HepG2 (cell line): ENCODE data around the gene IHH. TPM values are rescaled to one million over a fixed set of nuclear protein-coding genes. Genes with fewer than 3 reads are reported as not detected.

Experiments used
- AGO2 ChIP-seq: fragments of 200-400 bp; formaldehyde crosslinking; optimal IDR thresholded peaks from 2 replicates; pipeline ENCODE3; 2017; ENCODE audit warnings: mild to moderate bottlenecking, low read depth, low read length, moderate library complexity
- CEBPG ChIP-seq: IDR thresholded peaks from 2 replicates; pipeline ENCODE4 v1.6.1; 2016
- CHD2 ChIP-seq: IDR thresholded peaks from 2 replicates; pipeline ENCODE4 v1.6.1; 2011; ENCODE audit warnings: low read depth, low read length, improper control_type of control experiment
- GATA4 ChIP-seq: sonication (generic); IDR thresholded peaks from 2 replicates; pipeline ENCODE4 v1.6.1; 2016; ENCODE audit warnings: antibody characterized with exemption, low read depth, borderline replicate concordance
- GATAD1 ChIP-seq: IDR thresholded peaks from 2 replicates; pipeline ENCODE4 v1.6.1; 2016; ENCODE audit warnings: missing genetic modification reagents, missing compliant biosample characterization
- HOXA7 ChIP-seq: sonication (generic); formaldehyde crosslinking; IDR thresholded peaks from 2 replicates; pipeline ENCODE4 v1.8.1; 2022; ENCODE audit warnings: mild to moderate bottlenecking, missing genetic modification reagents, moderate library complexity
- NFKB2 ChIP-seq: sonication (generic); formaldehyde crosslinking; IDR thresholded peaks from 2 replicates; pipeline ENCODE4 v1.4.0; 2020; ENCODE audit warnings: missing genetic modification reagents, borderline replicate concordance
- SCMH1 ChIP-seq: sonication (generic); formaldehyde crosslinking; IDR thresholded peaks from 2 replicates; pipeline ENCODE4 v1.9.0; 2021; ENCODE audit warnings: missing genetic modification reagents, mild to moderate bottlenecking, borderline replicate concordance
- TBX2 ChIP-seq: sonication (generic); formaldehyde crosslinking; IDR thresholded peaks from 2 replicates; pipeline ENCODE4 v1.5.0; 2020; ENCODE audit warnings: missing genetic modification reagents, mild to moderate bottlenecking, borderline replicate concordance
- TGIF2 ChIP-seq: IDR thresholded peaks from 2 replicates; pipeline ENCODE4 v1.6.1; 2016; ENCODE audit warnings: control low read depth, missing compliant biosample characterization
- ZFYVE20 ChIP-seq: sonication (generic); formaldehyde crosslinking; IDR thresholded peaks from 2 replicates; pipeline ENCODE4 v1.8.0; 2023; ENCODE audit warnings: low read depth, mild to moderate bottlenecking, moderate library complexity, missing genetic modification reagents, borderline replicate concordance
- ZNF296 ChIP-seq: sonication (generic); formaldehyde crosslinking; conservative IDR thresholded peaks from 2 replicates; pipeline ENCODE4 v1.5.0; 2020; ENCODE audit warnings: mild to moderate bottlenecking, missing genetic modification reagents
- ZNF317 ChIP-seq: sonication (generic); formaldehyde crosslinking; IDR thresholded peaks from 2 replicates; pipeline ENCODE4 v1.5.0; 2020; ENCODE audit warnings: mild to moderate bottlenecking, missing genetic modification reagents
- ZNF446 ChIP-seq: sonication (generic); formaldehyde crosslinking; IDR thresholded peaks from 2 replicates; pipeline ENCODE4 v1.5.0; 2020; ENCODE audit warnings: mild to moderate bottlenecking, missing genetic modification reagents
- ZNF660 ChIP-seq: sonication (generic); formaldehyde crosslinking; IDR thresholded peaks from 2 replicates; pipeline ENCODE4 v1.5.1; 2020; ENCODE audit warnings: mild to moderate bottlenecking, low read depth, missing genetic modification reagents, borderline replicate concordance
- ZNF720 ChIP-seq: sonication (generic); formaldehyde crosslinking; IDR thresholded peaks from 2 replicates; pipeline ENCODE4 v1.4.0; 2020; ENCODE audit warnings: missing genetic modification reagents
- polyA plus RNA-seq, 8 experiments: library from polyadenylated mRNA; depleted of rRNA in 3 of 8; stranded (reverse) in 7 of 8; unstranded in 1 of 8; fragments of >200 nt; fragmentation: Illumina TruSeq in 4 of 8; extraction: Trizol in 4 of 8; gene quantifications; 2 replicates each; pipeline versions ENCODE4 v1.2.1 to v1.2.3, GENCODE V29; 2011 to 2016; ENCODE audit warnings: low read depth in 4 of 8, missing spikeins in 1 of 8, mixed read lengths in 1 of 8; ENCODE audit not compliant: insufficient read depth in 1 of 8
- total RNA-seq, 5 experiments: library from RNA; depleted of rRNA; stranded (reverse); fragments of >200 nt; fragmentation: Illumina TruSeq; extraction: Trizol; gene quantifications; 2 replicates each; pipeline ENCODE4 v1.2.3, GENCODE V29; 2016; ENCODE audit warnings: low read depth in 1 of 5
- TF ChIP-seq, protein P1 (sequence below): sonication (generic); formaldehyde crosslinking; IDR thresholded peaks from 2 replicates; pipeline ENCODE4 v1.4.0; 2020; ENCODE audit warnings: mild to moderate bottlenecking, missing genetic modification reagents
- TF ChIP-seq, protein P2 (sequence below): IDR thresholded peaks from 2 replicates; pipeline ENCODE4 v1.6.1; 2016; ENCODE audit warnings: mild to moderate bottlenecking, missing biosample characterization, missing genetic modification reagents
- TF ChIP-seq, protein P3 (sequence below): sonication (generic); formaldehyde crosslinking; IDR thresholded peaks from 2 replicates; pipeline ENCODE4 v1.4.0; 2020; ENCODE audit warnings: missing genetic modification reagents
- TF ChIP-seq, protein P4 (sequence below): IDR thresholded peaks from 2 replicates; pipeline ENCODE4 v1.6.1; 2012; ENCODE audit warnings: low read depth, low read length, improper control_type of control experiment
- TF ChIP-seq, protein P5 (sequence below): sonication (generic); formaldehyde crosslinking; IDR thresholded peaks from 2 replicates; pipeline ENCODE4 v1.4.0; 2020; ENCODE audit warnings: missing genetic modification reagents
- TF ChIP-seq, protein P6 (sequence below): IDR thresholded peaks from 2 replicates; pipeline ENCODE4 v1.6.1; 2012; ENCODE audit warnings: low read length, improper control_type of control experiment

IHH gene
- total and polyA plus RNA-seq, 2 of the 13 experiments (the other 11 are each of a cell fraction or from before 2014, with no cell fraction given): 0.42 TPM; not detected in 1

DNA sequence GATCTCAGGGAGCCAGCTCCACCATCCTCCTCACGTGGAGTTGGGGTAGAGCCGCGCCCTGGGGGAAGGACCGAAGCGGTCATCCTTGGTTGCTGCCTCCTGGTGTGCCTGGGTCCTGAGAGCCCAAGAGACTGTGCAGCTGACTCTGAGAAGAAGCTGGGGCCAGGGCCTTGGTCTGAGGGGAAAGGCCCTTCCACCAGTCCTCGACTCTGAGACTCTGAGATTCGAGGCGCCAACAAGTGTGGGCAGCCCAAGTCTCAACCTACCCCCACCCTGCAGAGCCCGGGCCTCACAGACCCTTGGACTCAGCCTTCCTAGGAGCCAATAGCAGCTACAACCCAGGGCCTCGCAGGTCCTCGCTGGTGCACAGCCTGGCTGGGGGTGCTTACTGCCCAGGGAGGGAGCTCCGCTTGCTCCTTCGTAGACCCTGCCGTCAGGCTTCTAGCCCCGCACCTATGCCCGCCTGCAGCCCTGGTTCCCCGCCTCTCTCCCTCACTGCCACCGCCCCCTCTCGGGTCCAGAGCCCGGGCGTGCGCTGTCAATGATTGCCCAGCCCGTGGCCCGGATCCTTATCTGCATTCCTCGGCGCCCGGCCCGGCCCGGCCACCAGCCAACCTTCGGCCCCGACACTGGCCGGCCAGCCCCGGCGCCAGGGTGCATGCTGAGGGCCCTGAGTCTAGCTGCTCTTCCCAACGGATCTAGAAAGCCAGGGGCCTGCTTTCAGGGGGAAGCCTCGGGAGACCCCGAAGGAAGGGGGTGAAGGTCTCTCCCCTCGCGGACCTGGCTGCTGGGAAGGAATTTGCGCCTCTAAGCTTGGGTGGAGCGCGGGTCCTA is 2.0 kb downstream of the IHH start (continued):
- TF ChIP-seq, protein P1, sequence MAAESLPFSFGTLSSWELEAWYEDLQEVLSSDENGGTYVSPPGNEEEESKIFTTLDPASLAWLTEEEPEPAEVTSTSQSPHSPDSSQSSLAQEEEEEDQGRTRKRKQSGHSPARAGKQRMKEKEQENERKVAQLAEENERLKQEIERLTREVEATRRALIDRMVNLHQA (CRISPR knock-in tag): no peak
- TF ChIP-seq GATA4 (peak; percentile 38; the same call in 1 of the 2 replicates), NFKB2 (CRISPR knock-in tag) (0 out of 2 replicates have a peak, but pooled peaks have one; percentile 3), CHD2 (no peak), TGIF2 (CRISPR knock-in tag) (no peak), ZNF720 (CRISPR knock-in tag) (no peak), CEBPG (CRISPR knock-in tag) (peak; percentile 27; the same call in 1 of the 2 replicates), ZNF317 (CRISPR knock-in tag) (peak; percentile 66; the same call in 1 of the 2 replicates), ZFYVE20 (CRISPR knock-in tag) (no peak), ZNF660 (no peak), ZNF446 (no peak), TBX2 (CRISPR knock-in tag) (peak; percentile 92), GATAD1 (CRISPR knock-in tag) (no peak; the same call in none of the 2 replicates), ZNF296 (CRISPR knock-in tag) (no peak), HOXA7 (CRISPR knock-in tag) (no peak), SCMH1 (CRISPR knock-in tag) (no peak), AGO2 (no peak)
- TF ChIP-seq, protein P2, sequence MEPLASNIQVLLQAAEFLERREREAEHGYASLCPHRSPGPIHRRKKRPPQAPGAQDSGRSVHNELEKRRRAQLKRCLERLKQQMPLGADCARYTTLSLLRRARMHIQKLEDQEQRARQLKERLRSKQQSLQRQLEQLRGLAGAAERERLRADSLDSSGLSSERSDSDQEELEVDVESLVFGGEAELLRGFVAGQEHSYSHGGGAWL: no peak; the same call in 1 of the 2 replicates
- TF ChIP-seq, protein P3, sequence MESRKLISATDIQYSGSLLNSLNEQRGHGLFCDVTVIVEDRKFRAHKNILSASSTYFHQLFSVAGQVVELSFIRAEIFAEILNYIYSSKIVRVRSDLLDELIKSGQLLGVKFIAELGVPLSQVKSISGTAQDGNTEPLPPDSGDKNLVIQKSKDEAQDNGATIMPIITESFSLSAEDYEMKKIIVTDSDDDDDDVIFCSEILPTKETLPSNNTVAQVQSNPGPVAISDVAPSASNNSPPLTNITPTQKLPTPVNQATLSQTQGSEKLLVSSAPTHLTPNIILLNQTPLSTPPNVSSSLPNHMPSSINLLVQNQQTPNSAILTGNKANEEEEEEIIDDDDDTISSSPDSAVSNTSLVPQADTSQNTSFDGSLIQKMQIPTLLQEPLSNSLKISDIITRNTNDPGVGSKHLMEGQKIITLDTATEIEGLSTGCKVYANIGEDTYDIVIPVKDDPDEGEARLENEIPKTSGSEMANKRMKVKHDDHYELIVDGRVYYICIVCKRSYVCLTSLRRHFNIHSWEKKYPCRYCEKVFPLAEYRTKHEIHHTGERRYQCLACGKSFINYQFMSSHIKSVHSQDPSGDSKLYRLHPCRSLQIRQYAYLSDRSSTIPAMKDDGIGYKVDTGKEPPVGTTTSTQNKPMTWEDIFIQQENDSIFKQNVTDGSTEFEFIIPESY (CRISPR knock-in tag): no peak
- TF ChIP-seq, protein P4, sequence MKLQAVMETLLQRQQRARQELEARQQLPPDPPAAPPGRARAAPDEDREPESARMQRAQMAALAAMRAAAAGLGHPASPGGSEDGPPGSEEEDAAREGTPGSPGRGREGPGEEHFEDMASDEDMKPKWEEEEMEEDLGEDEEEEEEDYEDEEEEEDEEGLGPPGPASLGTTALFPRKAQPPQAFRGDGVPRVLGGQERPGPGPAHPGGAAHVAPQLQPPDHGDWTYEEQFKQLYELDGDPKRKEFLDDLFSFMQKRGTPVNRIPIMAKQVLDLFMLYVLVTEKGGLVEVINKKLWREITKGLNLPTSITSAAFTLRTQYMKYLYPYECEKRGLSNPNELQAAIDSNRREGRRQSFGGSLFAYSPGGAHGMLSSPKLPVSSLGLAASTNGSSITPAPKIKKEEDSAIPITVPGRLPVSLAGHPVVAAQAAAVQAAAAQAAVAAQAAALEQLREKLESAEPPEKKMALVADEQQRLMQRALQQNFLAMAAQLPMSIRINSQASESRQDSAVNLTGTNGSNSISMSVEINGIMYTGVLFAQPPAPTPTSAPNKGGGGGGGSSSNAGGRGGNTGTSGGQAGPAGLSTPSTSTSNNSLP: no peak
- TF ChIP-seq, protein P5, sequence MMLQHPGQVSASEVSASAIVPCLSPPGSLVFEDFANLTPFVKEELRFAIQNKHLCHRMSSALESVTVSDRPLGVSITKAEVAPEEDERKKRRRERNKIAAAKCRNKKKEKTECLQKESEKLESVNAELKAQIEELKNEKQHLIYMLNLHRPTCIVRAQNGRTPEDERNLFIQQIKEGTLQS (CRISPR knock-in tag): no peak
- TF ChIP-seq, protein P6, sequence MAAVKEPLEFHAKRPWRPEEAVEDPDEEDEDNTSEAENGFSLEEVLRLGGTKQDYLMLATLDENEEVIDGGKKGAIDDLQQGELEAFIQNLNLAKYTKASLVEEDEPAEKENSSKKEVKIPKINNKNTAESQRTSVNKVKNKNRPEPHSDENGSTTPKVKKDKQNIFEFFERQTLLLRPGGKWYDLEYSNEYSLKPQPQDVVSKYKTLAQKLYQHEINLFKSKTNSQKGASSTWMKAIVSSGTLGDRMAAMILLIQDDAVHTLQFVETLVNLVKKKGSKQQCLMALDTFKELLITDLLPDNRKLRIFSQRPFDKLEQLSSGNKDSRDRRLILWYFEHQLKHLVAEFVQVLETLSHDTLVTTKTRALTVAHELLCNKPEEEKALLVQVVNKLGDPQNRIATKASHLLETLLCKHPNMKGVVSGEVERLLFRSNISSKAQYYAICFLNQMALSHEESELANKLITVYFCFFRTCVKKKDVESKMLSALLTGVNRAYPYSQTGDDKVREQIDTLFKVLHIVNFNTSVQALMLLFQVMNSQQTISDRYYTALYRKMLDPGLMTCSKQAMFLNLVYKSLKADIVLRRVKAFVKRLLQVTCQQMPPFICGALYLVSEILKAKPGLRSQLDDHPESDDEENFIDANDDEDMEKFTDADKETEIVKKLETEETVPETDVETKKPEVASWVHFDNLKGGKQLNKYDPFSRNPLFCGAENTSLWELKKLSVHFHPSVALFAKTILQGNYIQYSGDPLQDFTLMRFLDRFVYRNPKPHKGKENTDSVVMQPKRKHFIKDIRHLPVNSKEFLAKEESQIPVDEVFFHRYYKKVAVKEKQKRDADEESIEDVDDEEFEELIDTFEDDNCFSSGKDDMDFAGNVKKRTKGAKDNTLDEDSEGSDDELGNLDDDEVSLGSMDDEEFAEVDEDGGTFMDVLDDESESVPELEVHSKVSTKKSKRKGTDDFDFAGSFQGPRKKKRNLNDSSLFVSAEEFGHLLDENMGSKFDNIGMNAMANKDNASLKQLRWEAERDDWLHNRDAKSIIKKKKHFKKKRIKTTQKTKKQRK: no peak
